ENCODE data around the gene SYT17. TPM values are rescaled to one million over a fixed set of nuclear protein-coding genes. Genes with fewer than 3 reads are reported as not detected.

SYT17 gene
- total RNA-seq, 2 donors from 2014 or later, result 1.8 to 1.9 TPM

DNA sequence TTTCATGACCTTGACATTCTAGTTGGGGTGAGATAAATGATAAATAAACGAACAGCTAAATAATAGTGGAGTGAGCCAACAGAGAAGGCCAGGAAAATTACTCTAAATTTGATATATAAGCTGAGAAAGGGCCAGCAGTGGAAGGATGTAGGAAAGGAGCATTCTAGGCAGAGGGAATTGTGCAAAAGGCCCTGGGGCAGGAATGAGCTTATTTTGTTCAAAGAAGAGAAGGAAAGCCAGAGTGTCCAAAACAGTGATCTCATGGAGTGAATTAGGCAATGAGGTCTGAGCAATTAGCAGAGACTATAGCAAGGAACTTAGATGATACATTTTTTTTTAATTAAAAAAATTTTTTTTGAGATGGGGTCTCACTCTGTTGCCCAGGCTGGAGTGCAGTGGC lies 74.1 kb downstream of the SYT17 start:
- ATAC-seq (ENCODE audit: insufficient number of reproducible peaks, low FRiP score, low read depth) (no peak), DNase-seq (ENCODE audit: low spot score) (no peak)
- Histone ChIP-seq H3K4me3 (no peak overlapping the region), H3K9me3 (no peaks in the 10 kb centered on the region), H3K27me3 (replicated peaks; ENCODE audit: insufficient read depth) (no peaks in the 10 kb centered on the region), H3K27ac (no peak overlapping the region), H3K36me3 (no peaks in the 10 kb centered on the region), H3K4me1 (ENCODE audit: control insufficient read depth in 1 of 2, low read depth in 2 of 2) (no peaks in the 10 kb centered on the region)
- TF ChIP-seq, protein P1, sequence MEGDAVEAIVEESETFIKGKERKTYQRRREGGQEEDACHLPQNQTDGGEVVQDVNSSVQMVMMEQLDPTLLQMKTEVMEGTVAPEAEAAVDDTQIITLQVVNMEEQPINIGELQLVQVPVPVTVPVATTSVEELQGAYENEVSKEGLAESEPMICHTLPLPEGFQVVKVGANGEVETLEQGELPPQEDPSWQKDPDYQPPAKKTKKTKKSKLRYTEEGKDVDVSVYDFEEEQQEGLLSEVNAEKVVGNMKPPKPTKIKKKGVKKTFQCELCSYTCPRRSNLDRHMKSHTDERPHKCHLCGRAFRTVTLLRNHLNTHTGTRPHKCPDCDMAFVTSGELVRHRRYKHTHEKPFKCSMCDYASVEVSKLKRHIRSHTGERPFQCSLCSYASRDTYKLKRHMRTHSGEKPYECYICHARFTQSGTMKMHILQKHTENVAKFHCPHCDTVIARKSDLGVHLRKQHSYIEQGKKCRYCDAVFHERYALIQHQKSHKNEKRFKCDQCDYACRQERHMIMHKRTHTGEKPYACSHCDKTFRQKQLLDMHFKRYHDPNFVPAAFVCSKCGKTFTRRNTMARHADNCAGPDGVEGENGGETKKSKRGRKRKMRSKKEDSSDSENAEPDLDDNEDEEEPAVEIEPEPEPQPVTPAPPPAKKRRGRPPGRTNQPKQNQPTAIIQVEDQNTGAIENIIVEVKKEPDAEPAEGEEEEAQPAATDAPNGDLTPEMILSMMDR (IDR thresholded peaks at IDR 0.05), result no peak

DNA sequence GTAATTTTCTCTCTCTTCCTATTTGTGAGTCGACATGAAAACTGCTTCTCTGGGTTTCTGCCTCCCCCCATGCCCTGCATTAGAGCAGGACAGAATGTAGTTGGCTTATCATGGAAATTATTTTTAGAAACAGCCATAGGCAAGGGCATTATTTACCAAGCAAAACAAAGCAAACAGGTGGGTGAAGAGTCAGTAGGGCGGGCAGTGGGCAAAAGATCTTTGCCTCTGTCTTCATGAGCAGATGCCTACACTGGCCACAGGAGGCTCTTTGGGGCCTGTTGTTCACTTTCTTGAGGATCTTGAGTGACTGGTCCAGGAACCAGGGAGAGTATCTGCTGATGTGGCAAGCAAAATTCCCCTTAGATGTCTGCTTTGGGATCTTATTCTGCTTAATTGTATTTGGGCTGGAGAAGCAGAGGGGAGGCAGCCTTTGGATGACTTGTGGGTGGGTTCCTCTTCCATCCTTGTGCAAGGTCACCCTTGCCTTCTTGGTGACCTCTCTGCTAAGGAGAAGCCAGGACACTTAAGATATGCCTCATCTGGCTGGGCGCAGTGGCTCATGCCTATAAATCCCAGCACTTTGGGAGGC lies 75.0 kb downstream of the SYT17 start:
- H3K27ac ChIP-seq, result no peak overlapping the region
- ATAC-seq (ENCODE audit: insufficient number of reproducible peaks, low FRiP score, low read depth) (no peak), DNase-seq (ENCODE audit: low spot score) (no peak)
- H3K27me3 ChIP-seq (replicated peaks; ENCODE audit: insufficient read depth), result no peaks in the 10 kb centered on the region
- no peaks in the 10 kb centered on the region for H3K36me3 ChIP-seq
- TF ChIP-seq, protein P1 (IDR thresholded peaks at IDR 0.05), result no peak
- H3K4me1 ChIP-seq (ENCODE audit: control insufficient read depth in 1 of 2, low read depth in 2 of 2), result no peaks in the 10 kb centered on the region
- no peak overlapping the region for H3K4me3 ChIP-seq
- H3K9me3 ChIP-seq, result no peaks in the 10 kb centered on the region

DNA sequence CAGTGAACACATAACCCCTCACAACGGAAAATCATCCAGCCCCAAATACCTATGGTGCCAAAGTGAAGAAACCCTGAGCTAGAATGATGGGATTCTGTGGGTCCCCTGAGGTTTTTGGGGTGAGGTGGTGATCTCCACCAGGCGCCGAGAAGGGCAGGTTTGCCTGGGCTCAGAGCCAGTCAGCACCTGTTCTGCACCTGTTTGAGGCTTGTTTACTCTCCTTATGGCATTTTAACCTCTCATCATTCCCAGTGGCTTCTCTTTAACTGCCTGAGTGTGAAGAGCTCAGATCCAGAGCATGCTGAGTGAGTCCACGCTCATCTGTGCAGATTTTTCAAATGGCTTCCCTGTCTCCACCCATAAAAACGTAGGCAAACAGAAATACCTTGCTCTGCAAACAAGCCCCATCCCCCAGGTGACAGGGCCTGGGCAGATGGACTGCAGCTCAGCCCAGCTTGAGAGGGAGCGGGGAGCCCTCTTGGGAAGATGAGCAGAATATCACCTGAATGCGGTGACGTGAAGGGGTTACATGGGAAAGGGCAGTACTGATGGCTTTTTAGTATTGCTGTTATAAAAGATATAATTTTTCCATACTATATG lies 77.4 kb downstream of the SYT17 start:
- Histone ChIP-seq H3K27ac (no peak overlapping the region), H3K9me3 (no peaks in the 10 kb centered on the region), H3K4me3 (no peak overlapping the region), H3K4me1 (ENCODE audit: control insufficient read depth in 1 of 2, low read depth in 2 of 2) (no peaks in the 10 kb centered on the region), H3K36me3 (no peaks in the 10 kb centered on the region), H3K27me3 (replicated peaks; ENCODE audit: insufficient read depth) (no peaks in the 10 kb centered on the region)
- no peak for ATAC-seq (ENCODE audit: insufficient number of reproducible peaks, low FRiP score, low read depth)
- TF ChIP-seq, protein P1 (IDR thresholded peaks at IDR 0.05), result no peak
- no peak for DNase-seq (ENCODE audit: low spot score)

DNA sequence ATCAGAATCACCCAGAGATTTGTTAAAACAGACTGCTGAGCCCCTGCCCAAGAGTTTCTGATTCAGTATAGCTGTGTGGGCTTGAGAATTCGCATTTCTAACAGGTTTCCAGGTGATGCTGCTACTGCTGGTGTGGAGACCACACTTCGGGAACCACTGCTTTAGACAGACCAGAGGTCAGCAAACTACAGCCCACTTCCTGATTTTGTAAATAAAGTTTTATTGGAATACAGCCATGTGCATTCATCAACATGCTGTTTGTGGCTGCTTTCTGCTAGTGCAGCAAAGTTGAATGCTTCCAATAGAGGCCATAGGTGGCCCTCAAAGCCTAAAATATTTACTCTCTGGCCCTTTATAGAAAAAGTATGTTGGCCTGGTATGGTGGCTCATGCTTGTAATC lies 84.9 kb downstream of the SYT17 start:
- no peaks in the 10 kb centered on the region for H3K36me3 ChIP-seq
- no peak overlapping the region for H3K27ac ChIP-seq
- ATAC-seq (ENCODE audit: insufficient number of reproducible peaks, low FRiP score, low read depth), result no peak
- no peak overlapping the region for H3K4me3 ChIP-seq
- TF ChIP-seq, protein P1 (IDR thresholded peaks at IDR 0.05), result no peak
- H3K4me1 ChIP-seq (ENCODE audit: control insufficient read depth in 1 of 2, low read depth in 2 of 2), result no peaks in the 10 kb centered on the region
- no peaks in the 10 kb centered on the region for H3K27me3 ChIP-seq (replicated peaks; ENCODE audit: insufficient read depth)
- no peaks in the 10 kb centered on the region for H3K9me3 ChIP-seq
- no peak for DNase-seq (ENCODE audit: low spot score)

DNA sequence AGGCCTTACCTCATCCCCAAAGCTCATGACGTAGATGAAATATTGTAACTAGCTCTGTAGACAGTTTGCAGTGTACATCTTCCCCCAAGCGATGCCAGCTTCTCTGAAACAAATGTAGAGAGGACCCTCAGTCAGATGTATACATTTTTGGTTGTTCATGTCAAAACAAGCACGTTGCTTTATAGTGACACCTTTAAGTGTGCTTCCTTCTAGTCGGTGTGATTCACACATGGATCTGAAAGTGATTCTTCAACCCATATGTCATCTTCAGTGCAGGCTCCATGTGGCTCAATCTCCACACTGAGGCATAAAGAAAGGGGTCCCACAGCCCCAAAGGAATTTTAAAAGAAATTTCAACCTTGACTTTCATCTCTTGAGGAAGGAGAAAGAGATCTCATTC lies 86.6 kb downstream of the SYT17 start:
- TF ChIP-seq, protein P1 (IDR thresholded peaks at IDR 0.05), result no peak
- Histone ChIP-seq H3K36me3 (no peaks in the 10 kb centered on the region), H3K9me3 (no peaks in the 10 kb centered on the region)

More for the DNA sequence above, 86.6 kb downstream of the SYT17 start:
- no peak for DNase-seq (ENCODE audit: low spot score)
- Histone ChIP-seq H3K27me3 (replicated peaks; ENCODE audit: insufficient read depth) (no peaks in the 10 kb centered on the region), H3K4me1 (ENCODE audit: control insufficient read depth in 1 of 2, low read depth in 2 of 2) (no peaks in the 10 kb centered on the region), H3K27ac (no peak overlapping the region), H3K4me3 (no peak overlapping the region)
- ATAC-seq (ENCODE audit: insufficient number of reproducible peaks, low FRiP score, low read depth), result no peak

All from thoracic aorta (tissue), 2 donors.